GM13977 (cell line): ENCODE results near the gene POLR2H.

Experiments used
- DNase-seq: peaks from one replicate; pipeline ENCODE4 v3.0.0; 2012; ENCODE audit warnings: low spot score
- in situ Hi-C: fragments of 300-500 bp; cut with MboI; formaldehyde crosslinking; loops from one replicate; pipeline ENCODE4 v1.12.0; 2022; ENCODE audit warnings: low sequenced_read_pairs, low pct_unique_long_range_greater_than_20kb, mixed read lengths, inconsistent platforms; ENCODE audit not compliant: unreplicated experiment
- TF ChIP-seq, protein P1 (sequence below): IDR thresholded peaks from 2 replicates; pipeline ENCODE4 v1.5.1; 2012; ENCODE audit warnings: mild to moderate bottlenecking, control low read depth; ENCODE audit not compliant: insufficient read depth; ENCODE audit errors: extremely low read depth, missing control alignments

Gene POLR2H

DNA sequence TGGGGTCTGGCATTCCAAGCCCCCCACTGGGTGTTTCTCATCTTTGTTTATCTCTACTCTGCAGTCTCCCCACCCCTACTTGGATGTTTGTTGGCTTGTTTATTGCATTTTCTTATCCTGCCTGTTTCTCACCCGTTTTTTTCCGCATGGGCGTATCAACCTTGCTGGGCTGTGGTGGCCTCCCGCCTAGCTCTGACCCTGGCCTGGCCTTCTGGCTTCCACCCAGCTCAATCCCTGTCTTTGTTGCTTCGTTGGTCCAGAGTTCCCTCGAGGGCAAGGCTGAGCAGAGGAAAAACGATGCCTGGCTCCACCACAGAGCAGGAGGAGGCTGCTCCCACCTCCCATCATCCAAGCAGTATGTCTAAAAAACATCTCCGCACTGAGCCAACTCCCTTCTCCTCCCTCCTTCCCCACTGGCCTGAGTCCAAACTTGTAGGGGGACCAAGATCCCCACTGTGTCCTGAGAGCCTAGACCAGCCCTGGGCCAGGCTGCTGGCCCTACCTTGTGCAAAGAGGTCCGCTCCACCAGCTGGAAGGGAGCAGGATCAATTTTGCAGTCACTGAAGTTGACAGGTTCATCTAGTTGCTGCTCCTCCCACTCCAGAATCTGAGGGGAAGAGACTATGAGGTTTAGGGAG is 9.9 kb upstream of the POLR2H start:
- TF ChIP-seq, protein P1, sequence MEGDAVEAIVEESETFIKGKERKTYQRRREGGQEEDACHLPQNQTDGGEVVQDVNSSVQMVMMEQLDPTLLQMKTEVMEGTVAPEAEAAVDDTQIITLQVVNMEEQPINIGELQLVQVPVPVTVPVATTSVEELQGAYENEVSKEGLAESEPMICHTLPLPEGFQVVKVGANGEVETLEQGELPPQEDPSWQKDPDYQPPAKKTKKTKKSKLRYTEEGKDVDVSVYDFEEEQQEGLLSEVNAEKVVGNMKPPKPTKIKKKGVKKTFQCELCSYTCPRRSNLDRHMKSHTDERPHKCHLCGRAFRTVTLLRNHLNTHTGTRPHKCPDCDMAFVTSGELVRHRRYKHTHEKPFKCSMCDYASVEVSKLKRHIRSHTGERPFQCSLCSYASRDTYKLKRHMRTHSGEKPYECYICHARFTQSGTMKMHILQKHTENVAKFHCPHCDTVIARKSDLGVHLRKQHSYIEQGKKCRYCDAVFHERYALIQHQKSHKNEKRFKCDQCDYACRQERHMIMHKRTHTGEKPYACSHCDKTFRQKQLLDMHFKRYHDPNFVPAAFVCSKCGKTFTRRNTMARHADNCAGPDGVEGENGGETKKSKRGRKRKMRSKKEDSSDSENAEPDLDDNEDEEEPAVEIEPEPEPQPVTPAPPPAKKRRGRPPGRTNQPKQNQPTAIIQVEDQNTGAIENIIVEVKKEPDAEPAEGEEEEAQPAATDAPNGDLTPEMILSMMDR, result no peak
- no peak for DNase-seq
- in situ Hi-C loops, result no loop called here

DNA sequence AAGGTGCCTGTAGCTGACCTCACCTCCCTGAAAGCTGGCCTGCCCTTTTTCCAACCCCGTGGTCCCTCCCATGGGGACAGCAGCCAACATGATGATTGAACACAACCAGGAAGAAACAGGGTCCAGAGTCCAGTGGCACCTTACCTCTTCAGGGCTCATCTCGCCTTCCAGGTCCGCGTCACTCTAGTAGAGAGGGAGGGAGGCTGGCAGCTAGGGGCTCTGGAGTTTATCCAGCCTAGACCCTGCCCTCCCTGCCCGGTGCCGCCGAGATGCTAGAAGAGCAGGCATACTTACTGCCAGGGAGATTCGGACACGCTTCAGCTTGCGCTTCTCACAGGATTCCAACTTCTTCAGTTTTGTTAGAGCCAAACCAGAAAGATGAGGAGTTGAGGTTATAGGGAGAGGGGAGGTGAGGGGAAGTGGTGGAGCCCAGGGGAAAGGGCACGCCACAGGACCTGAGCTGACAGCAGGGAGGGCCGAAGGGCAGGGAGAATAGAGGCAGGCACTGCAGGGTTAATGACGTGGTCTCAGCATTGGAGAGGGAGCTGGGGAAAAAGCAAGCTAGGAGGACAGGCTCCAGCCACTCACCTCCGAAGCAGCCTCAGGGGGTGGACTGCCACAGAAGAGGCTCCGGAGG is 9.2 kb upstream of the POLR2H start:
- TF ChIP-seq, protein P1, result no peak
- in situ Hi-C loops, result no loop called here
- DNase-seq, result no peak

DNA sequence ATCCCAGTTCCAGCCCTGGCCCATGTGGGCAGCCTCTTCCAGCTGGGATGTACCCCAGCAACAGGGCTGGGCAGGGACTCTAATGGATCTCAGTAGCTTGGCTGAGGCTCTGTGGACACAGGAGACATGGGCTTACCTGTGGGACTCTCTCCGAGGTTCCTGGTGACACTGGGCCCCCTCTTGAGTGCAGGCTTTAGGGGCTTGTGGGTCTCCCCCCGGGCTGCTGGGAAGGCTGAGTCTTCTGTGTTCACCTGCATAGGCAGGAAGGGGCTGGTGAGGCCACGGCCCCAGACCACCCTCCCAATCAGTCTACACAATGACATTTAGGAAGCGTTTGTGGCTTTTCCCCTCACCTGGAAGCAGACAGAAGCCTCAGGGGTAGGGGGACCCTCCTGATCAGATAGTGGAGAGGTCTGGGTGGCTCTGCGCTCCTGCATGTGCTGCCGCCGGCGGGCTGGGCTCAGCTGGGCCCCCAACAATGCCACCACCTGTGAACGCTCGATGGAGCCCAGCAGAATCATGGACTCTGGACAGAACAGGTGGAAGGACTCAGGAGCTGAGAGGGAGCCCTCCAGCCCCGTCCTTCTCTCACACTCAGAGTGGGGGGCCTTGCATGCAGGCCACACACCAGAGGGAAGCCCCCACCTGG is 8.5 kb upstream of the POLR2H start:
- TF ChIP-seq, protein P1, result no peak
- no peak for DNase-seq
- in situ Hi-C loops, result no loop called here

DNA sequence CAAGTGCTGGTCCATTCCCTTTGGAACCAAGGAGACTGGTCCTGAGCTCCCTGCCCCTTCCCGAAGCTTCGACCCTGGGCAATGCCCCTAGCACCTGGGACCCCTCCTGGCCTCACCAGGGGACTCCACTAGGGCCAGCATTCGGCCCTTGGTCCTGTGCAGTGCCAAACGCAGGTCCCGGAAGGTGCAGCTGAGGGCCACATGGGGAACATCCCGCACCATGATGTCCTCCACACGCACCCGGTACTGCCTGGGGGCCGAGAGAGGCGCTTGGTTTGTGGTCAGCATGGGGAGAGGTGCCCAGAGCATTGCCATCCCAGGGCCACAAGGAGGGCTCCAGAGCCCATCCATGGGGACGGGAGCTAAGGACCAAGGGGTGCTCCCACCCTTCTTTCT is 8.0 kb upstream of the POLR2H start:
- TF ChIP-seq, protein P1, result no peak
- DNase-seq, result no peak
- in situ Hi-C loops, result no loop called here

DNA sequence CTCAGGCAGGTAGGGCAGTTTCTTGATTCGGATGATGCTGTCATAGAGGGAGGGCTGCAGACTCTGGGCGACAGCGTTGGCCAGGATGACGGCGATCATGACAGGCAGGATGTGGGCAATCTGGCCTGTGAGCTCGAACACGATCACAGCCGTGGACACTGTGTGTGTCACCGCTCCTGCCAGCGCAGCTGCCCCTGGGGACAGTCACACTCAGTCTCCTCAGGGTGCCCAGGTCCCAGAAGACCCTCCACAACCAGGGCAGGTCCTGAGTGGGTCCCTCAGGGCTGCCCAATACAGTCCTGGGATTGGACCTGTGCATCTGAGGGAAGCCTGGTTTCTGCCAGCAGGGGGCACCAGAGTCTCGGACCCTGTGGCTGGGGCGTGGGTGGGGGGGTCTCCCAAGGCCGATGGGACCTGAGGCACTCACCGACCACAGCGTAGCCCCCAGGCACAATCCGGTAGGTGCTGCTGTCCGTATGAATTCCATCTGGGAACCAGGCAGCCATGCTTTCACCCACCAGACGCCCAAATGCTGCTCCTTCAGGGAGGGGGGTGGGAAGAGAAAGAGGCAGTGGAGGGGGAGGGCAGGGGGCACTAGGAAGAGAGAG is 7.3 kb upstream of the POLR2H start:
- TF ChIP-seq, protein P1, result peak; percentile 91
- in situ Hi-C loops, result no loop called here
- DNase-seq, result peak; percentile 83

DNA sequence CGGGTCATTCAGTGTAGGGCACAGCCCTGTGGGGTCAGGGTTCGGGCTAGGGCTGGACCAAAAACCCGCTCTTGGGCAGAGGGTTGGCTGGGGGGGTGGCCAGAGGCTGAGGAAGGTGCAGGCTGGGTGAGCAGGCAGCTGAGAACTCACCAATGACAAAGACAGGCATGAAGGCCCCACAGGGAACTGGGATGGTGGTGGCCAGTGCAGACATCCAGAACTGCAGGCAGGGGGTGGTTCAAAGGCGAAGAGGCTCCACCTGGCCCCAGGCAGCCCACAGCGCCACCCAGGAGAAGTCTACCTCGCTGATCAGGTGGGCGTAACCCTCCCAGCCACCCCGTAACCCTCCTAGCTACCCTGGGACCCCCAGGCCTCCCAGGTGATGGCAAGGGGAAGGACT is 6.8 kb upstream of the POLR2H start:
- no peak for DNase-seq
- in situ Hi-C loops, result no loop called here
- TF ChIP-seq, protein P1, result no peak
